GM20000 (cell line): ENCODE results near the gene SANBR.
"Not testable (repeated sequence)": the region's sequence is repeated elsewhere in the genome, so short reads cannot be mapped to it uniquely, and the experiment has no call there.

Experiments used
- DNase-seq: peaks from one replicate; pipeline ENCODE4 v3.0.0; 2012; ENCODE audit warnings: low spot score
- TF ChIP-seq, protein P1 (sequence below): IDR thresholded peaks from 2 replicates; pipeline ENCODE4 v1.5.1; 2012; ENCODE audit warnings: mild to moderate bottlenecking, control low read depth; ENCODE audit errors: extremely low read depth, missing control alignments

SANBR gene

DNA sequence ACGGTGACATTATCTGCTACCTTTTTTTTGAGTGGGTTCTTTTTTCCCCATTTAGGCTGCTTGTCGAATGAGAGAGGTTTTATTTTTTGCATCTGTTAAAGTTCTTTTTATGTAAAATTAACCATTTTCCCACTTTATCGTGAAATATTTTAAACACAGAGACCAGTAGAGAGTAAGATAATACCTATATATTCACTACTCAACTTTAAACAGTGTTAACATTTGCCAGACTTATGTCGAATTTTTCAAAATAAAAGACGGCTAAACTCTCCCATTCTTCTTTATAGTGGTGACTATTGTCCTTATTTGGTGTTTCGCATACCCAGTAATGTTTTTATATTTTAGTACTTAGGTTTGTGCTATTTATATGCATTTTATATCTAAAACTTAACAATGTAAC lies 46.9 kb upstream of the SANBR start:
- no peak for DNase-seq
- TF ChIP-seq, protein P1, sequence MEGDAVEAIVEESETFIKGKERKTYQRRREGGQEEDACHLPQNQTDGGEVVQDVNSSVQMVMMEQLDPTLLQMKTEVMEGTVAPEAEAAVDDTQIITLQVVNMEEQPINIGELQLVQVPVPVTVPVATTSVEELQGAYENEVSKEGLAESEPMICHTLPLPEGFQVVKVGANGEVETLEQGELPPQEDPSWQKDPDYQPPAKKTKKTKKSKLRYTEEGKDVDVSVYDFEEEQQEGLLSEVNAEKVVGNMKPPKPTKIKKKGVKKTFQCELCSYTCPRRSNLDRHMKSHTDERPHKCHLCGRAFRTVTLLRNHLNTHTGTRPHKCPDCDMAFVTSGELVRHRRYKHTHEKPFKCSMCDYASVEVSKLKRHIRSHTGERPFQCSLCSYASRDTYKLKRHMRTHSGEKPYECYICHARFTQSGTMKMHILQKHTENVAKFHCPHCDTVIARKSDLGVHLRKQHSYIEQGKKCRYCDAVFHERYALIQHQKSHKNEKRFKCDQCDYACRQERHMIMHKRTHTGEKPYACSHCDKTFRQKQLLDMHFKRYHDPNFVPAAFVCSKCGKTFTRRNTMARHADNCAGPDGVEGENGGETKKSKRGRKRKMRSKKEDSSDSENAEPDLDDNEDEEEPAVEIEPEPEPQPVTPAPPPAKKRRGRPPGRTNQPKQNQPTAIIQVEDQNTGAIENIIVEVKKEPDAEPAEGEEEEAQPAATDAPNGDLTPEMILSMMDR = no peak

DNA sequence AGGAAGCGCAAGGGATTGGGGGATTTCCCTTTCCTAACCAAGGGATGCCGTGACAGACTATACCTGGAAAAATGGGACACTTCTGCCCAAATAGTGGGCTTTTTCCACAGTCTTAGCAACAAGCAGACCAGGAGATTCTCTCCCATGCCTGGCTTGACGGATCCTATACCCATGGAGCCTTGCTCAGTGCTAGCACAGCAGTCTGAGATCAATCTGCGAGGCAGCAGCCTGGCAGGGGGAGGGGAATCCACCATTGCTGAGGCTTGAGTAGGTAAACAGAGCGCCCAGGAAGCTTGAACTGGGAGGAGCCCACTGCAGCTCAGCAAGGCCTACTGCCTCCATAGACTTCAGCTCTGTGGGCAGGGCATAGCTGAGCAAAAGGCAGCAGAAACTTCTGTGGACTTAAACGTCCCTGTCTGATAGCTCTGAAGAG lies 44.4 kb upstream of the SANBR start:
- DNase-seq = no peak
- TF ChIP-seq, protein P1 = no peak

DNA sequence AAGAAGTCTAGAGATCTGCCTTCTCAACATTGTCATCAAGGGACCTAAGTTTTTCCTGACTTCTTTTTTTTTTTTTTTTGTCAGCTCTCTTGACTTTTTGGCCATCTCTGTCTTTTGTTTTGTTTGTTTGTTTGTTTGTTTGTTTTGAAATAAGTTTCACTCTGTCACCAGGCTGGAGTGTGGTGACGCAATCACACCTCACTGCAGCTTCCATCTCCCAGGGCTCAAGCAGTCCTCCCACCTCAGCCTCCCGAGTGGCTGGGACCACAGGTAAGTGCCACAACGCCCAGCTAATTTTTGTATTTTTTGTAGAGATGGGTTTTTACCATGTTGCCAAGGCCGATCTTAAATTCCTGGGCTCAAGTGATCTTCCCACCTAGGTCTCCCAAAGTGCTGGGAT lies 42.0 kb upstream of the SANBR start:
- TF ChIP-seq, protein P1 = no peak
- DNase-seq = no peak

DNA sequence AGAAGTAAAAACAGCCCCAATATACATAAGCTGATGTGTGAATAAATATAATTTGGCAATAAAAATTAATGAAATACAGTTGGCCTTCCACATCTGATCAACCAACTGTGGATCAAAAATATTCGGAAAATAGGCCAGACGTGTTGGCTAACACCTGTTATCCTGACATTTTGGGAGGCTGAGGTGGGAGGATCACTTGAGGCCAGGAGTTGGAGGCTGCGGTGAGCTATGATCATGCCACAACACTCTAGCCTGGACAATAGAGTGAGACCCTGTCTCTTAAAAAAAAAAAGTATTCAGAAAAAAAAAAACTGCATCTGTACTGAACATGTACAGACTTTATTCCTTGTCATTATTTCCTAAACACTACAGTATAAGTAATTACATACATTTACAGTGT lies 36.1 kb upstream of the SANBR start:
- TF ChIP-seq, protein P1 = no peak
- DNase-seq = no peak

DNA sequence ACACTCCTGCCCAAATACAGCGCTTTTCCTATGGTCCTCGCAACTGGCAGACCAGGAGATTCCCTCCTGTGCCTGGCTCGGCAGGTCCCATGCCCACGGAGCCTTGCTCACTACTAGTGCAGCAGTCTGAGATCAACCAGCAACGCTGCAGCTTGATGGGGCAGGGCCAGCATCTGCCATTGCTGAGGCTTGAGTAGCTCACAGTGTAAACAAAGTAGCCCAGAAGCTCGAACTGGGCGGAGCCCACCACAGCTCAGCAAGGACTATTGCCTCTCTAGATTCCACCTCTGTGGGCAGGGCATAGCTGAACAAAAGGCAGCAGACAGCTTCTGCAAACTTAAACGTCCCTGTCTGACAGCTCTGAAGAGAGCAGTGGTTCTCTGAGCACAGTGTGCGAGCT lies 31.1 kb upstream of the SANBR start:
- DNase-seq = not testable (repeated sequence)

DNA sequence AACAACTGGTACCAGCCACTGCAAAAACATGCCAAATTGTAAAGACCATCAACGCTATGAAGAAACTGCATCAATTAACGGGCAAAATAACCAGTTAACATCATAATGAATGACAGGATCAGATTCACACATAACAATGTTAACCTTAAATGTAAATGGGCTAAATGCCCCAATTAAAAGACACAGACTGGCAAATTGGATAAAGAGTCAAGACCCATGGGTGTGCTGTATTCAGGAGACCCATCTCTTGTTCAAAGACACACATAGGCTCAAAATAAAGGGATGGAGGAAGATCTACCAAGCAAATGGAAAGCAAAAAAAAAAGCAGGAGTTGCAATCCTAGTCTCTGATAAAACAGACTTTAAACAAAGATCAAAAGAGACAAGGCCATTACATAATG lies 29.0 kb upstream of the SANBR start:
- DNase-seq = not testable (repeated sequence)

DNA sequence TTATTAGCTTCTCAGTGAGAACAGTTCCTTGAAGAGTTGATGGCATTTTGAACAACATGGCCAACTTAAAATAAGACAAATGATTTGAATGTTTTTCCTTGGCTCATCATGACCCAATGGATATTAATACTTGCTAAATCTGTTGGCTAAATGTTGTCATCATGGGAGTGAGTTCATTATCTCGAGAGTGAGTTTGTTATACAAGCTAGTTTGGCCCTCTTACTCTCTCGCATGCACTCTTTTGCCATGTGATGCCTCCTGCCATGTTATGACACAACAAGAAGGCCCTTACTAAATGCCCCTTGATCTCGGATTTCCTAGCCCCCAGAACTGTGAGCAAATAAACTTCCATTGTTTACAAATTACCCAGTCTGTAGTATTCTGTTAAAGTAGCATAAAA lies 22.9 kb upstream of the SANBR start:
- TF ChIP-seq, protein P1 = no peak
- no peak for DNase-seq

DNA sequence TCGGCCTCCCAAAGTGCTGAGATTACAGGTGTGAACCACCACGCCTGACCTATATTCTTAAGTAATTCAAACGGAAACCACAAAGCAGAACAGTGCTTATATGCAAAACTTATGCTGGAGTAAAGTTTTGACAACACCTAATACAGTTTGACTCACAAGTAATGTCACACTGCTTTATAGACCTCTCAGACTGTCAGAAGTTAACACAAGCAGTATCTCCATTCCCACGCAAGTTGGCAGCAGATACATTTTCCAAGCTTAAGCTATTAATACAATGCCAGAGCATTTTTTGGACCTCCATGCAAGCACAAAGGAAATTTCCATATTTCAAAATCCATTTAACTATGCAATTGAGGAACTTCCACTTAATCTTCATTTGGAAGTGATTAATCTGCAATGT lies 21.0 kb upstream of the SANBR start:
- TF ChIP-seq, protein P1 = no peak
- no peak for DNase-seq

DNA sequence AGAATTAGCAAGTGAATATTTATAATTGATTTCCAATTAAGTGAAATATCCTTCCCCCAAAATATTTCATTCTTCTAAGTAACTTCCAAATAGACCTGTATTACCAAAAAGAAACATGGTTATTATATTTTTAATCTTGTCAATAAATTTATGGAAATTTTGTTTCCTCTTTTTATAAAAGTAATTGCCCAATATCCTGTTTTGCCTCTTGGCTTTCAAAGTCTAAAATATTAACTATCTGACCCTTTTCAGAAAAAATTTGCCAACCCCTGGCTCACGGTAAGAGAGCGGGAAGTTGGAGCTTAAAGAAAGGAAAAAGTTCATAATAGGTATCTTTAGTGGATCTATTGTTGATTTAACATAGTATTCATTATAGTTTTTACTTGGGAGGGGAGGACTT lies 20.4 kb upstream of the SANBR start:
- DNase-seq = no peak
- TF ChIP-seq, protein P1 = no peak
